PC-9 (cell line): Measurements from ENCODE around the gene GRK4.

Experiments
- EZH2 ChIP-seq: fragments of 200-600 bp; sonication (generic); IDR thresholded peaks from 2 replicates; pipeline ENCODE4 v1.8.0; 2017; ENCODE audit warnings: antibody characterized with exemption, low read depth
- TF ChIP-seq, protein P1 (sequence below): fragments of 200-600 bp; sonication (generic); conservative IDR thresholded peaks from 2 replicates; pipeline ENCODE4 v1.6.1; 2017; ENCODE audit warnings: mixed run types, antibody characterized with exemption, mild to moderate bottlenecking, moderate library complexity

DNA sequence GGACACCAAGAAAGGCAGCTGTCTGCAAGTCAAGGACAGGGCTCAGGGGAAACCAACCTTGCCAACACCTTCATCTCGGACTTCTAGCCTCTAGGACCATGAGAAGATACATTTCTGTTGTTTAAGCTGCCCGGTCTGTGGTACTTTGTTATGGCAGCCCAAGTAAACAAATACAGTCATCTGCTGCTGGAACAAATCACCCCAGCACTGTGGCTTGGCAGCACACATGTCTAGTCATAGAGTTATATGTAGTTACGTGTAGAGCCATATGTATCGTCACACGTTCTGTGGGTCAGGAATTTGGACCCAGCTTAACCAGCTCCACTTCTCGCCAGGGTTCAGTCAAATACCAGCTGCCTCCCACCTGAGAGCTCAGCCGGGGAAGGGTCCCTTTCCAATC lies 108.4 kb downstream of the GRK4 start:
- TF ChIP-seq, protein P1, sequence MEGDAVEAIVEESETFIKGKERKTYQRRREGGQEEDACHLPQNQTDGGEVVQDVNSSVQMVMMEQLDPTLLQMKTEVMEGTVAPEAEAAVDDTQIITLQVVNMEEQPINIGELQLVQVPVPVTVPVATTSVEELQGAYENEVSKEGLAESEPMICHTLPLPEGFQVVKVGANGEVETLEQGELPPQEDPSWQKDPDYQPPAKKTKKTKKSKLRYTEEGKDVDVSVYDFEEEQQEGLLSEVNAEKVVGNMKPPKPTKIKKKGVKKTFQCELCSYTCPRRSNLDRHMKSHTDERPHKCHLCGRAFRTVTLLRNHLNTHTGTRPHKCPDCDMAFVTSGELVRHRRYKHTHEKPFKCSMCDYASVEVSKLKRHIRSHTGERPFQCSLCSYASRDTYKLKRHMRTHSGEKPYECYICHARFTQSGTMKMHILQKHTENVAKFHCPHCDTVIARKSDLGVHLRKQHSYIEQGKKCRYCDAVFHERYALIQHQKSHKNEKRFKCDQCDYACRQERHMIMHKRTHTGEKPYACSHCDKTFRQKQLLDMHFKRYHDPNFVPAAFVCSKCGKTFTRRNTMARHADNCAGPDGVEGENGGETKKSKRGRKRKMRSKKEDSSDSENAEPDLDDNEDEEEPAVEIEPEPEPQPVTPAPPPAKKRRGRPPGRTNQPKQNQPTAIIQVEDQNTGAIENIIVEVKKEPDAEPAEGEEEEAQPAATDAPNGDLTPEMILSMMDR: no peak
- no peak for TF ChIP-seq EZH2
